Testis (tissue), 2 donors: ENCODE measurements around the gene DKK3.
A peak's percentile ranks its signal among the peaks of the same experiment; 100 is the strongest.

Experiments used
- POLR2A ChIP-seq: fragments of 450-650 bp; IDR thresholded peaks from one replicate; pipeline ENCODE4 v1.6.1; 2017; ENCODE audit warnings: antibody characterized with exemption, mild to moderate bottlenecking, moderate library complexity
- TF ChIP-seq, protein P1 (sequence below), 3 experiments: fragments of 450-650 bp in 2 of 3; fragments of 200-600 bp in 1 of 3; sonication (generic) in 1 of 3; IDR thresholded peaks; one replicate each; pipeline ENCODE4 v1.5.1; 2016 to 2019; ENCODE audit warnings: antibody characterized with exemption in 3 of 3, mild to moderate bottlenecking in 2 of 3, moderate library complexity in 1 of 3

DNA sequence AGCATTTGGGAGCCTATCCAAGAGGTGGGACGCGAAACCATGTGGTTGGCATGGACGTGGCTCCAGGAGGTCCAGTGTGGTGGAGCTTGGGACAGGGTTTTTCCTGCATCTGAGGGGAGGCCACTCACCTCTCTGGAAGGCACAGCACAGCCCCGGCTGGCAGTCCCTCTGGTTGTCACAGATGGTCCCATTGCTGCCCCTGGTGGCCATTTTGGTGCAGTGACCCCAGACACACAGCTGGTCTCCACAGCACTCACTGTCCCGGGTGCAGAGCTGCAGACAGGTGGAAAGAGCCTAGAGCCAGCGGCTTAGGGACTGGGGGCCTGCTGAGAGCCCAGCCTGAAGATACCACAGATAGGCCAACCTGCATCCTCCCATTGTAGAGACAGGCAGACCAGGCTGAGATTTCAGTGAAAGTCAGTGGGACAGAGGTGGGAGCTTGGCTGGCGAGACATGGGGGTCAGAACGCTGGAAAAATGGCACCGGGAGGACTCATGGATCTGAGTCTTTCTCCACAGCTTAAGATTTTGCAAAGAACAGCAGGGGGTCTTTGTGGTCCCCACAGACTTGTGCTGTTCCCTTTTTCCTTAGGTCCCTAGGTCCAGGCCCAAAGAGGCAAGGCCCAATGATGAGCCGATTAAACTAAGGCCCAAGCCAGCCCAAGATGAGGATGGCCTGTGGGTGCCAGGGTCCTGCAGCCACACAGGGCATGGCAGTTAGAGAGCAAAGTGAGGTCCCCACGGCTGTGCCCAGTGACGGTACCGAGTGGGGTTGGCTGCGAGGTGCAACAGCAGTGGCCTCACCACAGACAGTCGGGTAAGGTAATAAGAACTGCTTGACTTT, 41.4 kb downstream of the DKK3 start:
- TF ChIP-seq, protein P1, sequence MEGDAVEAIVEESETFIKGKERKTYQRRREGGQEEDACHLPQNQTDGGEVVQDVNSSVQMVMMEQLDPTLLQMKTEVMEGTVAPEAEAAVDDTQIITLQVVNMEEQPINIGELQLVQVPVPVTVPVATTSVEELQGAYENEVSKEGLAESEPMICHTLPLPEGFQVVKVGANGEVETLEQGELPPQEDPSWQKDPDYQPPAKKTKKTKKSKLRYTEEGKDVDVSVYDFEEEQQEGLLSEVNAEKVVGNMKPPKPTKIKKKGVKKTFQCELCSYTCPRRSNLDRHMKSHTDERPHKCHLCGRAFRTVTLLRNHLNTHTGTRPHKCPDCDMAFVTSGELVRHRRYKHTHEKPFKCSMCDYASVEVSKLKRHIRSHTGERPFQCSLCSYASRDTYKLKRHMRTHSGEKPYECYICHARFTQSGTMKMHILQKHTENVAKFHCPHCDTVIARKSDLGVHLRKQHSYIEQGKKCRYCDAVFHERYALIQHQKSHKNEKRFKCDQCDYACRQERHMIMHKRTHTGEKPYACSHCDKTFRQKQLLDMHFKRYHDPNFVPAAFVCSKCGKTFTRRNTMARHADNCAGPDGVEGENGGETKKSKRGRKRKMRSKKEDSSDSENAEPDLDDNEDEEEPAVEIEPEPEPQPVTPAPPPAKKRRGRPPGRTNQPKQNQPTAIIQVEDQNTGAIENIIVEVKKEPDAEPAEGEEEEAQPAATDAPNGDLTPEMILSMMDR (IDR thresholded peaks at IDR 0.05): peak; percentile 67 to 78 (median 68)
- no peak for TF ChIP-seq POLR2A
